ENCODE measurements around the gene PLXNA3.
A peak's percentile ranks its signal among the peaks of the same experiment; 100 is the strongest.

The PLXNA3 gene

DNA sequence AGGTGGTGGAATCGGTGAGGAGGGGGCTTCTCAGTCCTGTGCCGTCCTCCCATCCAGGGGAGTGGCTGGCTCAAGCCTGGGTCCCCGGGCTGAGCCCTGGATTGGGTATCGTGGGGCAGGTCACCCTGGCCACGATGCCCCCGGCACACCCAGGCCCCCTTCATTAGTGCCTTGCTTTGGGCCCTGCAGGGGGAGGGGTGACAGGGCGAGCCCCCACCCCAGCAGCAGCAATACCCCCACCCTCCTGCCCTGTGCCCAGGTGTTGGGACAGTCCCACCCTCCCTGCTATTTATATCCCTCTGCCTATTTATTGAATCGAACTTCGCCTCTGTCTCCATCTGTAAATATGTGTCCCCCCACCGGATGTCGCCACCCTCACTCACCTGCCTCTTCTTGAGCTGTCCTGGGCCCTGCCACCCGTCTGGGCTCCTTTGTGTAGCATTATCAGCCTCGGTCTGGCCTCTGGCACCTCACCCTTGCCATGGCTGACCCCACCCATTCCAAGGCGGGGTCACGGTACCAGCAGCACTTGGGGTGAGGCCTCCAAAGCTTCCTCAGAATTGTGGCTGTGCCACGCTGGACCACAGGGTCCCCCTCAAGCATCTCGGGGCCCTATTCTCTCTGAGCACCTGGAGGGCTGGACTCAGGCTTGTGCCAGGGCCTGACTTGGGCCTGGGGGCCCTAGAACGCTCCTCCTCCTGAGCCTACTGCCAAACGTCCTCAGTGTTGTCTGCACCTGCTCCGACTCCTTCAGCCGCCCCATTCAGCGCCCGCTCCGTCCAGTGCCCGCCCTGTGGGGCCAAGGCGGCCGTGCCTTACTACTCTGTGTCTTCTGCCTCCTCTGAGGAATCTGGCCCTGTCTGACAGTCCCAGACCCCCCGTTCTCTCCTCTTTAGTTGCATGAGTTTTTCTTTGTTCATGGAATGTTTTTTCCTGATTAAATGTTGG is 14.9 kb downstream of the PLXNA3 start:
- no peak for TF ChIP-seq CTCF (IDR thresholded peaks at IDR 0.05)
- no peaks in the 10 kb centered on the region for H3K4me1 ChIP-seq
- H3K9ac ChIP-seq = no peak overlapping the region
- H3K27me3 ChIP-seq (ENCODE audit: control insufficient read depth, insufficient read depth, low read length) = no peaks in the 10 kb centered on the region
- H3K36me3 ChIP-seq (ENCODE audit: control insufficient read depth, insufficient read depth, low read length) = no peaks in the 10 kb centered on the region
- no peaks in the 10 kb centered on the region for H3K9me3 ChIP-seq (ENCODE audit: control insufficient read depth, low read length)
- H3K79me2 ChIP-seq = no peaks in the 10 kb centered on the region
- no peak overlapping the region for H3K27ac ChIP-seq
- H3K4me3 ChIP-seq (ENCODE audit: low read depth, low read length) = no peak overlapping the region
- no peak overlapping the region for H2AFZ ChIP-seq
- H3K4me2 ChIP-seq (ENCODE audit: low read length) = no peak overlapping the region

DNA sequence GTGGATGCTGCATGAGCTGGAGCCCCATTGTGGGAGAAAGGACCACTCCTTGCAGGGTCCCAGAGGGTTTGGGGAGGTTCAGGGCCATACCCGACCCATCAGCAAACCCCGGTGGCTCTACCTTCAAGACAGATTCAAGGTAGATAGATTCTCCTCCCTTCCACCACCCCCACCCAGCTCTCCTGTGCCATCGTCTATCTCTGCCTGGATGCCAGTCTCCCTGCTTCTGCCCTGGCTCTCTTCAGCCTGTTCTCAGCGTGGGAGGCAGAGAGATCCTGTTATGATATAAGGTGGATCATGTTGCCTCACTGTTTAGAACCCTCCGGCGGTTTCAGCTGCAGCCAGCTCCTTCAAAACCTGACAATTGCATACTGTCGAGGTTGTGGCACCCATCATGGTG is 15.6 kb downstream of the PLXNA3 start:
- no peak overlapping the region for H3K4me2 ChIP-seq (ENCODE audit: low read length)
- TF ChIP-seq CTCF (IDR thresholded peaks at IDR 0.05) = no peak
- no peak overlapping the region for H3K4me3 ChIP-seq (ENCODE audit: low read depth, low read length)
- H3K9ac ChIP-seq = no peak overlapping the region
- no peaks in the 10 kb centered on the region for H3K4me1 ChIP-seq
- no peak overlapping the region for H2AFZ ChIP-seq
- H3K79me2 ChIP-seq = no peaks in the 10 kb centered on the region
- no peaks in the 10 kb centered on the region for H3K27me3 ChIP-seq (ENCODE audit: control insufficient read depth, insufficient read depth, low read length)
- H3K36me3 ChIP-seq (ENCODE audit: control insufficient read depth, insufficient read depth, low read length) = no peaks in the 10 kb centered on the region
- no peak overlapping the region for H3K27ac ChIP-seq
- H3K9me3 ChIP-seq (ENCODE audit: control insufficient read depth, low read length) = no peaks in the 10 kb centered on the region

DNA sequence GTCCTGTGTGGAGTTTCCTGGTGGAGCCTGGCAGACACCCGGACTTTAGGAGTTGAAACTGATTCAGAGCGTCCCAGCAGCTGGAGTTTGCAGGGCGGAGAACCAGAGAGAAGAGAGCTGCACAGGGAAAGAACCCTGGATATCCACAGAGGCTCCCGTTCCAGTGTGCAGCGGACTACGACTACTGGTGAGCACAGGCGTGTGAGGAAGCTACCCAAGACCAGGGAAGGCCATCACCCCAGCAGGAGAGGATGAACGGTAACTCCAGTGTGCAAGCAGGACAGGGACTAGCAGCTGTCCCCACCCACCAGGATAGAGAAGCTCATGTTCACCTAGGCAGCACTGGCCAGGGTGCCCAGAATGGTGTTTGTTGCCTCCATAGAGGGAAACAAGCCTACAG is 18.7 kb downstream of the PLXNA3 start:
- no peak overlapping the region for H3K4me2 ChIP-seq (ENCODE audit: low read length)
- no peaks in the 10 kb centered on the region for H3K9me3 ChIP-seq (ENCODE audit: control insufficient read depth, low read length)
- no peak overlapping the region for H3K9ac ChIP-seq
- no peaks in the 10 kb centered on the region for H3K79me2 ChIP-seq
- no peak overlapping the region for H3K4me3 ChIP-seq (ENCODE audit: low read depth, low read length)
- H2AFZ ChIP-seq = no peak overlapping the region
- H3K27me3 ChIP-seq (ENCODE audit: control insufficient read depth, insufficient read depth, low read length) = no peaks in the 10 kb centered on the region
- H3K4me1 ChIP-seq = no peaks in the 10 kb centered on the region
- H3K36me3 ChIP-seq (ENCODE audit: control insufficient read depth, insufficient read depth, low read length) = no peaks in the 10 kb centered on the region
- no peak for TF ChIP-seq CTCF (IDR thresholded peaks at IDR 0.05)
- no peak overlapping the region for H3K27ac ChIP-seq

DNA sequence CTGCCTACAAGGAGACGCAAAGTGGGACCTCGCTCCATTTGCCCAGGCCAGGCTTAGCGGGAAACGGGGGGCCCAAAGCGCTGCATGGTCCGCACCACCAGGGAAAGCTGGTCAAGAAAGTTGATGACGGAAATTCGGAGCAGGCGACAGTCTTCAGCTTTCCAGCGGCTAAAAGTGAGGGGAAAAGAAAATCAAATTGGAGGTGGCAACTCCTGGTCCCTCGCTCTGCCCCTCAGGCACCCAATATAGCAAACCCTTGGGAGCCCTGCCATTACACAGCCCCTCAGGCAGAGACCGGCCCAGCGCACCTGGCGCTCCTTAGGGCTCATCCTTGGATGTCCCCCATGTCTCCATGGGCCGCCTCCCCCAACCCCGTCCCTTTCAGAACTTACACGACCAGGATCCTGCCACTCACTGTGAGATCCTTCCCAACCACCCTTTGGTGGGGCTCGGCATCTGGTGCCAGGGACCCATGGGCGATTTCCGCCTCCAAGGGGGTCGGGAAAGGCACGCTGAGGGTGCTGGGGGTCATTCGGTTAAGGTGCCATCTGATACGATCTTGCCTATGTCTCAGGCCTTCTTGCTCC is 19.9 kb downstream of the PLXNA3 start:
- peak overlapping the region; percentile 68 for H3K27ac ChIP-seq
- H3K4me1 ChIP-seq = no peaks in the 10 kb centered on the region
- TF ChIP-seq CTCF (IDR thresholded peaks at IDR 0.05) = no peak
- no peaks in the 10 kb centered on the region for H3K36me3 ChIP-seq (ENCODE audit: control insufficient read depth, insufficient read depth, low read length)
- H3K79me2 ChIP-seq = no peaks in the 10 kb centered on the region
- H2AFZ ChIP-seq = peak overlapping the region; percentile 86
- H3K9me3 ChIP-seq (ENCODE audit: control insufficient read depth, low read length) = no peaks in the 10 kb centered on the region
- no peaks in the 10 kb centered on the region for H3K27me3 ChIP-seq (ENCODE audit: control insufficient read depth, insufficient read depth, low read length)
- peak overlapping the region; percentile 74 for H3K4me2 ChIP-seq (ENCODE audit: low read length)
- H3K4me3 ChIP-seq (ENCODE audit: low read depth, low read length) = peak overlapping the region; percentile 60
- H3K9ac ChIP-seq = no peak overlapping the region
